Suppressor macrophage treated with lipopolysaccharide for 1 hour (primary cell): ENCODE results near the gene ZNF335.
"Not testable (repeated sequence)": the region's sequence is repeated elsewhere in the genome, so short reads cannot be mapped to it uniquely, and the experiment has no call there.

ENCODE experiments used
- DNase-seq, 3 donors: peaks; one replicate each; pipeline ENCODE4 v3.0.0-alpha.2; 2020 to 2022

ZNF335 gene

GRCh38 chr20:46000262-46000996, 28.4 kb upstream of the ZNF335 start:
- DNase-seq = peak in 2 of 3 donors; percentile 41 to 42

- peak; percentile 64 to 69 (median 66) for DNase-seq
These were observed 27.7 kb upstream of the ZNF335 start for GRCh38 chr20:45999557-46000261.

- peak; percentile 83 to 89 (median 87) for DNase-seq
These were observed 26.8 kb upstream of the ZNF335 start for GRCh38 chr20:45998761-45999160.

- peak; percentile 91 to 95 (median 94) for DNase-seq
These were observed 26.3 kb upstream of the ZNF335 start for GRCh38 chr20:45998337-45998736.

- DNase-seq = no peak
These were observed 25.2 kb upstream of the ZNF335 start for GRCh38 chr20:45997187-45997586.

GRCh38 chr20:45995495-45996097, 23.6 kb upstream of the ZNF335 start:
- not testable (repeated sequence) for DNase-seq

- peak; percentile 56 to 74 (median 57) for DNase-seq
These were observed 22.9 kb upstream of the ZNF335 start for GRCh38 chr20:45994761-45995493.

- peak in 2 of 3 donors; percentile 60 to 64 for DNase-seq
These were observed 21.4 kb upstream of the ZNF335 start for GRCh38 chr20:45993197-45993951.

GRCh38 chr20:45991616-45992015, 19.6 kb upstream of the ZNF335 start:
- DNase-seq = no peak

GRCh38 chr20:45988830-45989229, 16.8 kb upstream of the ZNF335 start:
- DNase-seq = not testable (repeated sequence)

GRCh38 chr20:45987108-45987780, 15.2 kb upstream of the ZNF335 start:
- peak; percentile 87 to 94 (median 88) for DNase-seq

- DNase-seq = peak in 1 of 3 donors; percentile 36
These were observed 13.6 kb upstream of the ZNF335 start for GRCh38 chr20:45985573-45985972.

GRCh38 chr20:45983279-45983743, 11.3 kb upstream of the ZNF335 start:
- no peak for DNase-seq

GRCh38 chr20:45981261-45981660, 9.3 kb upstream of the ZNF335 start:
- DNase-seq = no peak

GRCh38 chr20:45976086-45976485, 4.1 kb upstream of the ZNF335 start:
- peak; percentile 35 to 73 (median 44) for DNase-seq

GRCh38 chr20:45975686-45976085, 3.7 kb upstream of the ZNF335 start:
- DNase-seq = no peak

- peak in 1 of 3 donors; percentile 34 for DNase-seq
These were observed 3.0 kb upstream of the ZNF335 start for GRCh38 chr20:45974896-45975565.

- peak; percentile 99 for DNase-seq
These were observed 639 bp upstream of the ZNF335 start for GRCh38 chr20:45972500-45973183.

GRCh38 chr20:45971425-45971674, 653 bp downstream of the ZNF335 start:
- DNase-seq = no peak

- peak in 2 of 3 donors; percentile 25 to 29 for DNase-seq
These were observed 1.2 kb downstream of the ZNF335 start for GRCh38 chr20:45970646-45971424.
